Spleen (tissue), 7 donors: Measurements from ENCODE around the gene MROH8.

Experiments used
- POLR2A ChIP-seq, 3 donors: fragments of 450-650 bp; IDR thresholded peaks; one replicate each; pipeline ENCODE4 v1.5.1; 2017; ENCODE audit warnings: antibody characterized with exemption in 3 of 3, mild to moderate bottlenecking in 1 of 3
- TF ChIP-seq, protein P1 (sequence below), 11 experiments: fragments of 200-600 bp in 7 of 11; fragments of 450-650 bp in 4 of 11; sonication (generic) in 4 of 11; IDR thresholded peaks in 8 of 11; conservative IDR thresholded peaks in 3 of 11; 1 replicate in 7 of 11; 2 replicates in 4 of 11; pipeline versions ENCODE4 v1.4.0 to v1.8.0; 2016 to 2021; ENCODE audit warnings: antibody characterized with exemption in 11 of 11, inconsistent platforms in 4 of 11, mild to moderate bottlenecking in 1 of 11
- donor health status: DM: no; HTN: no; CAD: no; lungs with moderate emphysema.
- donor health status: DM: no; HTN: no; CAD: no.
- donor health status: DM: no; HTN: no; CAD: no.

DNA sequence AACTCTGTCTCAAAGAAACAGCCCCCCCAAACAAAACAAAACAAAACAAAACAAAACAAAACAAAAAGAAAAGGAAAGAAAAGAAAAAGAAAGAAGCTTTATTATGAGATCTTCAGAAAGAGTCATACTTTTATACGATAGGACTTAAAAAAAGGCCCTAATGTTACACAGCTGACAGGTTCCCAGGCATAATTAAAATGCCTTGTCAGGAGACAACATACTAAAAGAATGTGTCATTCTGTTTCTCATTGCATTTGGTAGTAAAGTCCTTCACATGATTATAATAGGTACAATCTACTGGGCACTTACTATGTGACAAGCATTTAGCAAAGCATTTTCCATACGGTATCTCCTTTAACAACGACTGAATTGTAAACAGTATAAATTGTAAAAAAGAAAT lies 36.6 kb downstream of the MROH8 start:
- TF ChIP-seq, protein P1, sequence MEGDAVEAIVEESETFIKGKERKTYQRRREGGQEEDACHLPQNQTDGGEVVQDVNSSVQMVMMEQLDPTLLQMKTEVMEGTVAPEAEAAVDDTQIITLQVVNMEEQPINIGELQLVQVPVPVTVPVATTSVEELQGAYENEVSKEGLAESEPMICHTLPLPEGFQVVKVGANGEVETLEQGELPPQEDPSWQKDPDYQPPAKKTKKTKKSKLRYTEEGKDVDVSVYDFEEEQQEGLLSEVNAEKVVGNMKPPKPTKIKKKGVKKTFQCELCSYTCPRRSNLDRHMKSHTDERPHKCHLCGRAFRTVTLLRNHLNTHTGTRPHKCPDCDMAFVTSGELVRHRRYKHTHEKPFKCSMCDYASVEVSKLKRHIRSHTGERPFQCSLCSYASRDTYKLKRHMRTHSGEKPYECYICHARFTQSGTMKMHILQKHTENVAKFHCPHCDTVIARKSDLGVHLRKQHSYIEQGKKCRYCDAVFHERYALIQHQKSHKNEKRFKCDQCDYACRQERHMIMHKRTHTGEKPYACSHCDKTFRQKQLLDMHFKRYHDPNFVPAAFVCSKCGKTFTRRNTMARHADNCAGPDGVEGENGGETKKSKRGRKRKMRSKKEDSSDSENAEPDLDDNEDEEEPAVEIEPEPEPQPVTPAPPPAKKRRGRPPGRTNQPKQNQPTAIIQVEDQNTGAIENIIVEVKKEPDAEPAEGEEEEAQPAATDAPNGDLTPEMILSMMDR (IDR thresholded peaks at IDR 0.05 in 8 of 11, conservative IDR thresholded peaks at IDR 0.05 in 3 of 11) = no peak
- TF ChIP-seq POLR2A (IDR thresholded peaks at IDR 0.05) = no peak
